BLaER1 (cell line): Measurements from ENCODE around the gene PLEKHH1.
A peak's percentile ranks its signal among the peaks of the same experiment; 100 is the strongest.

Experiments
- H3K27ac ChIP-seq: shearing (Covaris generic); formaldehyde crosslinking; 2 replicates; pipeline ENCODE4 v1.8.1; 2022
- H3K27me3 ChIP-seq: shearing (Covaris generic); formaldehyde crosslinking; 2 replicates; pipeline ENCODE4 v1.8.1; 2022
- H3K36me3 ChIP-seq: shearing (Covaris generic); formaldehyde crosslinking; 2 replicates; pipeline ENCODE4 v1.8.1; 2022
- H3K4me1 ChIP-seq: shearing (Covaris generic); formaldehyde crosslinking; 2 replicates; pipeline ENCODE4 v1.8.1; 2022
- H3K4me2 ChIP-seq: shearing (Covaris generic); formaldehyde crosslinking; 2 replicates; pipeline ENCODE4 v1.8.1; 2022
- H3K4me3 ChIP-seq: shearing (Covaris generic); formaldehyde crosslinking; 2 replicates; pipeline ENCODE4 v1.8.1; 2022
- H3K9ac ChIP-seq: shearing (Covaris generic); formaldehyde crosslinking; 2 replicates; pipeline ENCODE4 v1.8.1; 2022
- H3K9me3 ChIP-seq: shearing (Covaris generic); formaldehyde crosslinking; 2 replicates; pipeline ENCODE4 v1.8.1; 2022
- H4K20me1 ChIP-seq: shearing (Covaris generic); formaldehyde crosslinking; 2 replicates; pipeline ENCODE4 v1.8.1; 2022
- Cebpa-rat ChIP-seq: shearing (Covaris generic); IDR thresholded peaks from 2 replicates; pipeline ENCODE4 v1.8.1; 2022

PLEKHH1 gene

GRCh38 chr14:67527756-67528155 lies 5.3 kb upstream of the PLEKHH1 start:
- Histone ChIP-seq H3K9me3 (no peaks in the 10 kb centered on the region), H3K4me1 (peaks cover 8% of the 10 kb centered on the region), H3K27ac (no peak overlapping the region), H4K20me1 (no peaks in the 10 kb centered on the region), H3K27me3 (peaks cover 11% of the 10 kb centered on the region), H3K4me3 (no peak overlapping the region), H3K4me2 (no peak overlapping the region), H3K9ac (no peak overlapping the region), H3K36me3 (no peaks in the 10 kb centered on the region)
- TF ChIP-seq Cebpa-rat, result no peak

- TF ChIP-seq Cebpa-rat, result no peak
- no peaks in the 10 kb centered on the region for H3K9me3 ChIP-seq
- H3K4me1 ChIP-seq, result peaks cover 8% of the 10 kb centered on the region
- H3K9ac ChIP-seq, result no peak overlapping the region
- H3K4me3 ChIP-seq, result no peak overlapping the region
- H4K20me1 ChIP-seq, result no peaks in the 10 kb centered on the region
- no peak overlapping the region for H3K4me2 ChIP-seq
- no peaks in the 10 kb centered on the region for H3K36me3 ChIP-seq
- peaks cover 16% of the 10 kb centered on the region for H3K27me3 ChIP-seq
- H3K27ac ChIP-seq, result no peak overlapping the region
Observed at GRCh38 chr14:67528276-67528675, 4.8 kb upstream of the PLEKHH1 start.

GRCh38 chr14:67529947-67530935 lies 2.8 kb upstream of the PLEKHH1 start:
- H3K4me3 ChIP-seq, result no peak overlapping the region
- H3K4me2 ChIP-seq, result no peak overlapping the region
- peaks cover 30% of the 10 kb centered on the region for H3K27me3 ChIP-seq
- no peaks in the 10 kb centered on the region for H3K4me1 ChIP-seq
- TF ChIP-seq Cebpa-rat, result no peak
- no peaks in the 10 kb centered on the region for H3K9me3 ChIP-seq
- H4K20me1 ChIP-seq, result no peaks in the 10 kb centered on the region
- H3K9ac ChIP-seq, result no peak overlapping the region
- no peak overlapping the region for H3K27ac ChIP-seq
- H3K36me3 ChIP-seq, result no peaks in the 10 kb centered on the region

GRCh38 chr14:67532606-67532997 lies 488 bp upstream of the PLEKHH1 start:
- Histone ChIP-seq H4K20me1 (no peaks in the 10 kb centered on the region), H3K27ac (no peak overlapping the region), H3K4me3 (peak overlapping the region; percentile 72), H3K4me1 (no peaks in the 10 kb centered on the region), H3K9ac (peak overlapping the region; percentile 67), H3K4me2 (peak overlapping the region; percentile 97), H3K36me3 (no peaks in the 10 kb centered on the region), H3K9me3 (no peaks in the 10 kb centered on the region), H3K27me3 (peaks cover 30% of the 10 kb centered on the region)
- TF ChIP-seq Cebpa-rat, result no peak

GRCh38 chr14:67533754-67534085 lies 630 bp downstream of the PLEKHH1 start:
- peak overlapping the region; percentile 67; the same call in 1 of the 2 replicates for H3K9ac ChIP-seq
- H4K20me1 ChIP-seq, result no peaks in the 10 kb centered on the region
- no peaks in the 10 kb centered on the region for H3K9me3 ChIP-seq
- H3K27ac ChIP-seq, result no peak overlapping the region
- no peaks in the 10 kb centered on the region for H3K36me3 ChIP-seq
- H3K4me3 ChIP-seq, result peak overlapping the region; percentile 72
- TF ChIP-seq Cebpa-rat, result no peak
- H3K4me2 ChIP-seq, result peak overlapping the region; percentile 97
- H3K4me1 ChIP-seq, result no peaks in the 10 kb centered on the region
- peaks cover 30% of the 10 kb centered on the region for H3K27me3 ChIP-seq

GRCh38 chr14:67536087-67536486 lies 3.0 kb downstream of the PLEKHH1 start:
- H3K4me3 ChIP-seq, result no peak overlapping the region
- no peak overlapping the region for H3K4me2 ChIP-seq
- H3K9me3 ChIP-seq, result no peaks in the 10 kb centered on the region
- no peak for TF ChIP-seq Cebpa-rat
- H3K27ac ChIP-seq, result no peak overlapping the region
- no peak overlapping the region for H3K9ac ChIP-seq
- peaks cover 30% of the 10 kb centered on the region for H3K27me3 ChIP-seq
- no peaks in the 10 kb centered on the region for H3K4me1 ChIP-seq
- H4K20me1 ChIP-seq, result no peaks in the 10 kb centered on the region
- H3K36me3 ChIP-seq, result no peaks in the 10 kb centered on the region

GRCh38 chr14:67537736-67538135 lies 4.6 kb downstream of the PLEKHH1 start:
- Histone ChIP-seq H3K36me3 (no peaks in the 10 kb centered on the region), H3K4me1 (no peaks in the 10 kb centered on the region), H3K4me3 (no peak overlapping the region), H3K27ac (no peak overlapping the region), H3K9me3 (no peaks in the 10 kb centered on the region), H3K27me3 (peaks cover 28% of the 10 kb centered on the region), H3K4me2 (no peak overlapping the region), H4K20me1 (no peaks in the 10 kb centered on the region), H3K9ac (no peak overlapping the region)
- TF ChIP-seq Cebpa-rat, result no peak

- no peaks in the 10 kb centered on the region for H3K36me3 ChIP-seq
- H3K4me3 ChIP-seq, result no peak overlapping the region
- H3K4me1 ChIP-seq, result no peaks in the 10 kb centered on the region
- no peak for TF ChIP-seq Cebpa-rat
- no peaks in the 10 kb centered on the region for H4K20me1 ChIP-seq
- no peak overlapping the region for H3K4me2 ChIP-seq
- H3K9ac ChIP-seq, result no peak overlapping the region
- H3K27me3 ChIP-seq, result peaks cover 20% of the 10 kb centered on the region
- no peak overlapping the region for H3K27ac ChIP-seq
- H3K9me3 ChIP-seq, result no peaks in the 10 kb centered on the region
Observed at GRCh38 chr14:67538501-67538900, 5.4 kb downstream of the PLEKHH1 start.

- H3K9ac ChIP-seq, result no peak overlapping the region
- no peaks in the 10 kb centered on the region for H3K4me1 ChIP-seq
- H3K9me3 ChIP-seq, result no peaks in the 10 kb centered on the region
- H3K4me2 ChIP-seq, result no peak overlapping the region
- H3K27ac ChIP-seq, result no peak overlapping the region
- no peak for TF ChIP-seq Cebpa-rat
- no peak overlapping the region for H3K4me3 ChIP-seq
- peaks cover 14% of the 10 kb centered on the region for H3K27me3 ChIP-seq
- H3K36me3 ChIP-seq, result no peaks in the 10 kb centered on the region
- H4K20me1 ChIP-seq, result no peaks in the 10 kb centered on the region
Observed at GRCh38 chr14:67539116-67539515, 6.0 kb downstream of the PLEKHH1 start.
